ENCODE data around the gene KLHL5.
"Not testable (repeated sequence)": the region's sequence is repeated elsewhere in the genome, so short reads cannot be mapped to it uniquely, and the experiment has no call there.

KLHL5 gene, protein sequence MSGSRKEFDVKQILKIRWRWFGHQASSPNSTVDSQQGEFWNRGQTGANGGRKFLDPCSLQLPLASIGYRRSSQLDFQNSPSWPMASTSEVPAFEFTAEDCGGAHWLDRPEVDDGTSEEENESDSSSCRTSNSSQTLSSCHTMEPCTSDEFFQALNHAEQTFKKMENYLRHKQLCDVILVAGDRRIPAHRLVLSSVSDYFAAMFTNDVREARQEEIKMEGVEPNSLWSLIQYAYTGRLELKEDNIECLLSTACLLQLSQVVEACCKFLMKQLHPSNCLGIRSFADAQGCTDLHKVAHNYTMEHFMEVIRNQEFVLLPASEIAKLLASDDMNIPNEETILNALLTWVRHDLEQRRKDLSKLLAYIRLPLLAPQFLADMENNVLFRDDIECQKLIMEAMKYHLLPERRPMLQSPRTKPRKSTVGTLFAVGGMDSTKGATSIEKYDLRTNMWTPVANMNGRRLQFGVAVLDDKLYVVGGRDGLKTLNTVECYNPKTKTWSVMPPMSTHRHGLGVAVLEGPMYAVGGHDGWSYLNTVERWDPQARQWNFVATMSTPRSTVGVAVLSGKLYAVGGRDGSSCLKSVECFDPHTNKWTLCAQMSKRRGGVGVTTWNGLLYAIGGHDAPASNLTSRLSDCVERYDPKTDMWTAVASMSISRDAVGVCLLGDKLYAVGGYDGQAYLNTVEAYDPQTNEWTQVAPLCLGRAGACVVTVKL

DNA sequence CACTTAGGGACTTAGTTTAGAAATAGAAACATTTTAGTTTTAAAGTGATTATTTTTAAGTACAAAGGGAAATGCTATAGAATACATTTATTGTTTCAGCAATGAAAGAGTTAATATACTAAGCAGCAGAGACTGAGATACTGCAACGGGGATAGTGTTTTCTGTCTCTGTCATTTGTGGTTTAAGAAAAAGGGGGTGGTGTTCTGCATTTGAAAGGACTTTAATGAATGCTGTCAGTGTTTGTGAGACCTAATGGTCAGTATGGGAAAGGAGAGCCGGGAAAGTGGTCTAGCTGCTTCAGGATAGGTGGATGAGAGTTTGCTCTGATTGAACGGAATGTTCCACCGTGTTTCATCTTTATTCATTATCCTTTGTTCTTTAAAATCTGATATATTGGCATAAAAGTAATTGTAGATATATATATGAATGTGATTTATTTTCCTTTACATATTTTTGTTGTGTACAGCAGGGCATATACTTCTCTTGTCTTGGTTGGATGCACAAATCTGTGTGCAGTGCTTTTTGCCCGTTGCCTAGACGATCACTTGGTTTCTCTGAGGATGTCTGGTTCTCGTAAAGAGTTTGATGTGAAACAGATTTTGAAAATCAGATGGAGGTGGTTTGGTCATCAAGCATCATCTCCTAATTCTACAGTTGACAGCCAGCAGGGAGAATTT lies at the start of gene KLHL5:
Gene KLHL5, plus strand, starts transcription at position 139 of the 676 bp plus-strand sequence. Its CDS starts 421 bp downstream, at position 560.
- no peak for DNase-seq (ENCODE audit: low read depth)

DNA sequence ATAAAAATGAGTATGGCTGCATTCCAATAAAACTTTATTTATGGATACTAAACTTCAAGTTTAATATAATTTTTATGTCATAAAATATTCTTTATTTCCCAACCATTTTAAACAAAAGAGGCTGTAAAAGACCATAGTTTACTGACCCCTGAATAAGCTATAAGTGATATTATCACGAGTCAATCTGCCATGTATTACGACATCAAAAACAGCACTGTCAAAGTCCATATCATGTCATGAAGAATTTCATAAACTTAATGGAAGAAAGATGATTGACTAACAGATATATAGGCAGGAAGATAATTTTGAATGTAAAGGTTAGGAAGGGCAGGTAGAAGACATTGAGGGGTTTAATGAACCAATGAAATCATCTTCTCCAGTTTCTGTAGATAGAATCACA lies 48.0 kb upstream of the KLHL5 start:
- no peak for DNase-seq (ENCODE audit: low read depth)

DNA sequence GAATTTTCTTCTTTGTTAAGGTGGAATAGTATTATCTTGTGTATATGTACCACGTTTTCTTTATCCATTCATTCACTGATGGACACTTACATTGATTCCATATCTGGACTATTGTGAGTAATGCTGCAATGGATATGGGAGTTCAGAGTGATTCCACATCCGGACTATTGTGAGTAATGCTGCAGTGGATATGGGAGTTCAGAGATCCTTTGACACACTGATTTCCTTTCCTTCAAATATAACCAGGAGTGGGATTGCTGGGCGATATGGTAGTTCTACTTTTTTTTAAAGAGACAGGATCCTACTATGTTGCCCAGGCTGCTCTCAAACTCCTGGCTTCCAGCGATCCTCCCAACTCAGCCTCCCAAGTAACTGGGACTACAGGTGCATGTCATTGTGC lies 41.9 kb upstream of the KLHL5 start:
- DNase-seq (ENCODE audit: low read depth) = no peak

DNA sequence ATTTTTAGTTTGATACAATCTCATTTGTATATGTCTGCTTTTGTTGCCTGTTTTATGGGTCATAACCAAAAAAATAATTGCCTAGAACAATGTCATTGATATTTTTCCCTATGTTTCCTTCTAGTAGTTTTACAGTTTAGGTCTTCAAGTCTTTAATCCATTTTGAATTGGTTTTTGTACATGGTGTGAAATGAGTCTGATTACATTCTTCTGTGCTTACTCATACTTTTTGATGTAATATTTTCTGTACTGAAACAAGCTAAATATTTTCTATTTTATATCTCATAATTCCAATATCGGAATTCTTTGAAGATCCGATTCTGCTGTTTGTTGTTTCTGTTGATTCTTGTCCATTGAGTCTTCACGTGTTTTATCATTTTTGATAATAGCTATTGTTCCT lies 40.4 kb upstream of the KLHL5 start:
- no peak for DNase-seq (ENCODE audit: low read depth)

DNA sequence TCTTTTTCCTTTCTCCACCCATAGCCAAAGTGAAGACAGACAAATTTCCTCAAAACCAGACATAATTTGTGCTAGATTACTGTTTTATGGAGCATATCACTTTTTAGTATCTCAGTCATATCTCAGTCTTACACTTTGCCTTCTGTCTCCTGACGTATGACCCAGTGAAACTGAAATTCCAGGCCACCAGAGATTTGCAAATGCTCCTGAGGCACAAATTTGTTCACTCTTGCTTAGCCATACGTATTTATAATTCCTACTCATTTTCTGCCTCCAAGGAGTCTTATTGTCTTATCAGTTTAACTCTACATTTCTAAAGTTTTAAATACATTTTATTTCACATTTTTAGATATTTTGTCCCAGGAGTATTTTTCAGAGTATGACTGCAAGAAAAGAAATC lies 39.8 kb upstream of the KLHL5 start:
- no peak for DNase-seq (ENCODE audit: low read depth)

DNA sequence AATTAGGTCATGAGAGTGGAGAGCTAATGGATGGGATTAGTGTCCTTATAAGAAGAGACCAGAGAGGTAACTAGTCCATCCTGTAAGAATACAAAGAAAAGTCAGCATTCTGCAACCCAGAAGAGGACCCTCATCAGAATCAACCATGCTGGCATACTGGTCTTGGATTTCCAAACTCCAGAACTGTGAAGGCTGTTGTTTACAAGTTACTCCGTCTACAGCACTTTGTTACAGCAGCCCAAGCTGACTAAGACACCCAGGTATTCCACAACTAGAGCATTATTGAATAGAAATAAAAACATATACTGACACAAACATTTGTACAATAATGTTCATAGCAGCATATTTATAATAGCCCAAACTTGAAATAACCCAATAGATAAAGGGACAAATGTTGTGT lies 39.0 kb upstream of the KLHL5 start:
- DNase-seq (ENCODE audit: low read depth) = no peak

DNA sequence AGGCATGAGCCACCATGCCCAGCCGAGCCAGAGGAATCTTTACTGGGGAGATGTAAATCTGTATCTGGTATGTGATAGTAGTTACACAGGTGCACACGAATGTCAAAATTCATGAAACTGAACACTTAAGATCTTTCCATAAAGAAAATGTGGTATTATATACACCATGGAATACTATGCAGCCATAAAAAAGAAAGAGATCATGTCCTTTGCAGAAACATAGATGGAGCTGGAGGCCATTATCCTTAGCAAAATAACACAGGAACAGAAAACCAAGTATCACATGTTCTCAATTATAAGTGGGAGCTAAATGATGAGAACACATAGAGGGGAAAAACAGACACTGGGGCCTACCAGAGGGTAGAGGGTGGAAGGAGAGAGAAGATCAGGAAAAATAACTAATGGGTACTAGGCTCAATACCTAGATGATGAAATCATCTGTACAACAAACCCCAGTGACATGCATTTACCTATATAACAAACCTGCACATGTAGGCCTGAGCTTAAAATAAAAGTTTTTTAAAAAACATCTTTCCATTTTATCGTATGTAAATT lies 37.6 kb upstream of the KLHL5 start:
- DNase-seq (ENCODE audit: low read depth) = no peak

DNA sequence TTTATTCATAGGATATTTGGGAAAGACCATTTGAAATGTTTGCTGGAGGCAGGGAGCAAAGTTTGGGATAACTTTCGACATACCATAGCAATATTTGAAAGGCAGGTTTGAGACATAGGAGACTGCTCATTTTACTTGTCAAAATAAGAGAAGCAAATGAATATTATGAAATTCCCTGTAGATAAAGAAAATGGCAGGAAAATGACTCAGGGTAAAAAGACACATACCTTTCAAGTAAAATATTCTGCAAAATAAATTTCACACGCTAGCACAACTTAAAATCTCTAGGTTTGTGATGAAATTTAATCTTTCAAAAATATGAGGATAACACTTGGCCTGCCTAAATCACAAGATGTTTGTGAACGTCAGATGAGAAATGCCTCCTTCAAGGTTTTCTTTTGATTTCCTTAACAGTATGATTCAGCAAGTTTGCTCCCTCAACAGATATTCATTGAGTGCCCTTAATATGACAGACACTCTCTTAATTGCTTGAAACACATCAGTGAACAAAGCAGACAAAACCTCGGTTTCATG lies 36.4 kb upstream of the KLHL5 start:
- DNase-seq (ENCODE audit: low read depth) = no peak

DNA sequence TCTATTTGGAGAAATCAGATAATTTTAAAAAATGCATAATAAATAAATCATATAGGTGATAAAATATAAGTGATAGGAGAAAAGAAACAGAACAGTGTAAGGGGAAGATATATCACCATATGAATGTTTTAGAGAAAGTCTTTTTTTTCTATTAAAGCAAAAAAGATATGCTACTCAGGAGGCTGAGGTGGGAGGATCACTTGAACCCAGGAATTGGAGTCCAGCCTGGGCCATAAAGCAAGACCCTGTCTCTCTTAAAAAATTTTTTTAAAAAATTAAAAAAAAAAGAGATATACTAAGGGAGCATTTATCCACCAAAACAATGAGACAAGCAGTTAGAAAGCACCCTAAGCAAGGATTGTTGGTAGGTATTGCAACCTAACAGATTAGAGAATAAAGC lies 35.9 kb upstream of the KLHL5 start:
- no peak for DNase-seq (ENCODE audit: low read depth)

DNA sequence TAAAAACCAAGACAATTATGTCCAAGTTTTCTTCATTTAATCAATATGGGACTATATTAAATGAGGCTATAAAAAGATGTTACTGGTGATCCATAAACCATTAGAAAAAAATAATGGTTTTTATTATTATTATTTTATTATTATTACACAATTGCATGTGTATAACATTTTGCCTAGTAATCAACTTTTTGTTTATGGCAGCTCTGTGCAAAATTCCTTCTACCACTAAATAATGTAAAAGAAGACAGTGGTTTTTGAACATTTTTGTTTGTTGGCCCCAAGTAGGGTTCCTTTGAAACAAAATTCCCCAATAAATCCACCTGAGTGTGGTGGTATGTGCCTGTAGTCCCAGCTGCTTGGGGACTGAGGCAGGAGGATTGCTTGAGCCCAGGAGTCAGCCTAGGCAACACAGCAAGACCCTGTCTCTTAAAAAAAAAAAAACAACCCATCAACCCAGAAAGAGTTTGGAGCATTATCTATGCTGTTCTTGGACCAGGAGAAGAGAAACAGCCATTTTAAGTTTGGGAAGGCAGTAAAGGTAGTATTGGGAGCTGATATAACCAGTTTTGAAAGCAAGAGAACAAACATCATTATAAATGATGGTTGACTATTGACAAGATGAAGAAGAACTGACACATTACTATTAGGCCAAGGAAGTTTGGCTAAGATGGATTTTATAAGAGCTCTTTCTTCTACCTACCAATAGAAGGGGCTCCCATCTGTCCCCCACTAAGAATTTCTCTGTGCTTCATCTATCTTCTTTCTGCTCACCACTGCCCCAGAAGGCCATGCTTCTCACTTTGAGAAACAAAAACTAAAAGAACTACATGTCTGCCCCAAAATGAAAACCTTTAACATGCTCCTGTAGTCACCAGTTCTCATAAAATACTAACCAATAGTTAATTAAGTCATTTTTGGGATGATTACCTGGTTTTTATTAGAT lies 32.0 kb upstream of the KLHL5 start:
- no peak for DNase-seq (ENCODE audit: low read depth)

DNA sequence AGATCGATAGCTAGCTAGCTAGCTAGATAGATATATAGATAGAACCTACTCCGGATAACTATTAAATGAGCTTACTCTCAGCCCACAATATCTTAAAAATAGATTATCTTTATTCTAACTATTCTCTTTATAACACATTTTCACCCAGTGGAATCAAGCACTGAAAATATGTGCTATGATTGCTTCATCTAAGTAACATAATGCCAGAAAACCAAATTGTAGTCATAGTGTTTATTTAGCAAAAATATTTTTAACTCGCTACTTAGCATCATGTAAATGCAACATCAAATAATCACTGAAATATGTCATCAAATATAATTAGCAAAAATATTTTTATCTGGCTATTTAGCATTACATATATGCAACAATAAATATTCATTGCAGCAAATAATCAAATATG lies 31.3 kb upstream of the KLHL5 start:
- DNase-seq (ENCODE audit: low read depth) = no peak

DNA sequence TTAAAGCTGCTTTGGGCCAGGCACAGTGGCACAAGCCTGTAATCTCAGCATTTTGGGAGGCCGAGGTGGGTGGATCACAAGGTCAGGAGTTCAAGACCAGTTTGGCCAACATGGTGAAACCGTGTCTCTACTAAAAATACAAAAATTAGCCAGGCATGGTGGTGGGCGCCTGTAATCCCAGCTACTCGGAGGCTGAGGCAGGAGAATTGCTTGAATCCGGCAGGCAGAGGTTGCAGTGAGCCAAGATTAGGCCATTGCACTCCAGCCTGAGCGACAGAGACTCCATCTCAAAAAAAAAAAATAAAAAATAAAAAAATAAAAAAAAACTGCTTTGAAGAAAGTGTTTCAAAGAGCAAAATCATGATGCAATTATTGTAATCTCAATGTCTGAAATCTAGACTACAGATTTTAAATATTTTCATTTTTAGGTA lies 30.4 kb upstream of the KLHL5 start:
- DNase-seq (ENCODE audit: low read depth) = not testable (repeated sequence)

DNA sequence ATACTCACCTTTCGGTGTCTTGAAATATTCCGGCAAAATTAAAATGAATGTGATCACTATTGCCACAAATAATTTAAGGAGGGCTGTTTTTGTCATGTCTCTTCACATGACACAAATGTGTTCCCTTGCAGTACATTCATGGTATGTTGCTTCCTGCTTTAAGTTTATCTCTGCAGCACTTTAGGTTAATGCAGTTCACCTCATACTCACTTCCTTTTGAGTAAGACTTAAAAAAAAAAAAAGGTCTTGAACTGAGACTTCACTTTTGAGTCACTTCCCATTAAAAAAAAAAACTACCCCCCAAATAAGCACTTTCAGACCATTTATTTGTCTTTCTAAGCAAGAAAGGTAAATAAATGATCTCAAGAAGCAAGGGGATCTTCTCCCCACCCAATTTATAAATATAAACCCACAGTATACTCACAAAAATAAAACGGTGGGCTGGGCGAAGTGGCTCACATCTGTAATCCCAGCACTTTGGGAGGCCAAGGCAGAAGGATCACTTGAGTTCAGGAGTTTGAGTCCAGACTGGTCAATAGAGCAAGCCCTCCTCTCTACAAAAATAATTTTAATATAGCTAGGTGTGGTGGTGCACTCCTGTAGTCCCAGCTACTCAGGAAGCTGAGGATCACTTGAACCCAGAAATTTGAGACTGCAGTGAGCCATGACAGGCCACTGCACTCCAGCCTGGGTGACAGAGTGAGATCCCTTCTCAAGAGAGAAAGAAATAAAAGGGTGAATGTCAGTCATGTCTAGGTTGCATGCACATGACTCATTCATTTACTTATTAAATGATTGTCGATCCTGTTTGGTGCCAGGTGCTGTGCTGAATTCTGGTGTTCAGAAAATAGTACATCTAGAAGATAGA lies 29.6 kb upstream of the KLHL5 start, which contains the start of gene TMEM156:
Gene TMEM156, minus strand, starts transcription at position 192 of the 868 bp plus-strand sequence. Its CDS starts 96 bp downstream, at position 96.
- DNase-seq (ENCODE audit: low read depth) = no peak

DNA sequence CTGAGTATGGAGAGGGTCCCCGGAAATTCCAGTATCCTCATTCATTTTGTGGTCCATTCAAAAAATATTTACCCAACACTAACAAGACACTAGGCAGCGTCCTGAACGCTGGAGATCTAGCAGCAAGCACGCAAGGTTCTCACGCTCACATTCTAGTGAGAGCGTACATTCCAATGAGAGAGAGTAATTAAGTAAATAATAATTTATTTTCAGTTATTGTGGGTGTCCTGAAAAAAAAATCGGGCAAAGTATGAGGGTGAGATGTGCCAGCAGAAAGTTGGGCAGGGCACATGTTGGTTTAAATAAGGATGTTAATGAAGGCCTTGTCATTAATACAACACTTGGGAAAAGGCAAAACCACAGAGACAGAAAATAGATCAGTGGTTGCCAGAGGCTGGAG lies 25.9 kb upstream of the KLHL5 start:
- no peak for DNase-seq (ENCODE audit: low read depth)

DNA sequence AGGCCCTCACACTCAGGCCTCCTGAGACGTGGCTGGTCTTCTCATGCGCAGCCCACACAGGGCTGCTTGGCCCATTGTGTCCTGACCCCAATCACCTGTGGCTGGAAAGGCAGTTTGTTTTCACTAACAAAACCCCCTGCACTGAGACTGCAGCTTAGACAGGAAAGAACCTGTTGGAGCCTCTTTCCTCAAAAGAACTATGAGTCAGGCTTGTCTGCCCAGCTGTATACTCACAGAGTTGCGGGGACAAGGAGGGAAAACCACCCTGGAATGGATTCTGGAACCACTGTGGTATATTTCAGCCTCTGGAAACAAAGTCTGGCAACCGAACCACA lies 24.6 kb upstream of the KLHL5 start:
- DNase-seq (ENCODE audit: low read depth) = no peak

DNA sequence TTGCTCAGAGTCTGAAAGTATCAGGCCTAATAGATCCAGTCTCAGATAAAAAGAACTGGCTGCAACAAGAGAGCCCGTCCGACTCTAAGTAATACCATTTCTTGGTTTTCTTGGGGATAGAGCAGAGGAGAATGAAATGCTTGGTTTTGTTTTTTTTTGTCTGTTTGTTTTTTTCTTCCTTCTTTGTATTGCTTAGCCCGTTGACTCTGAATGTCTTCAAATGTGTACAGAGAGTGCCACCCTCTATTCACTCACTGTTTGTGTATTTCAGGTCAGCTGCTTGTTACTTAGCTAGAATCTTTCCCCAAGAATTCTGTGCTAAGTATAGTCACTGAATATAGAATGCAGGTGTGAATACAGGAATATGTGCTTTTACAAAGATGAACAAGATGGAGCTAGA lies 24.1 kb upstream of the KLHL5 start:
- DNase-seq (ENCODE audit: low read depth) = no peak

DNA sequence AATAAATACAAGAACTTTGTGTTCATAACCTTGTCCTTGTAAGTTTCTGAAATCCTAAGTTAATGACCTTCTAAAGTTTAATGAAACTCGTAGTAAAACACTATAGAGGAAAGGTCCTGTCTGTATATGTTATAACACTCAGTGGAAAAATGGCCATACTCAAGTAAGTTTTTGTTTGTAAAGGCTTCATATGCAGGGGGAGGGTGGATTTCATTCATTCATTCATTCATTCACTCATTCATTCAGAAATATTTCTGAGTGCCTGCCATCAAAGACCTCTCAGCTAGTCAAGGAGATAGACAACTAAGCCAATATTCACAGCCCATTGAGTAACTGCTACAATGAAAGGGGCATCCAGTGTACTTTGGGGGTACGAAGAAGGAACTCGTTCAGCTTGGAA lies 22.9 kb upstream of the KLHL5 start:
- DNase-seq (ENCODE audit: low read depth) = no peak

DNA sequence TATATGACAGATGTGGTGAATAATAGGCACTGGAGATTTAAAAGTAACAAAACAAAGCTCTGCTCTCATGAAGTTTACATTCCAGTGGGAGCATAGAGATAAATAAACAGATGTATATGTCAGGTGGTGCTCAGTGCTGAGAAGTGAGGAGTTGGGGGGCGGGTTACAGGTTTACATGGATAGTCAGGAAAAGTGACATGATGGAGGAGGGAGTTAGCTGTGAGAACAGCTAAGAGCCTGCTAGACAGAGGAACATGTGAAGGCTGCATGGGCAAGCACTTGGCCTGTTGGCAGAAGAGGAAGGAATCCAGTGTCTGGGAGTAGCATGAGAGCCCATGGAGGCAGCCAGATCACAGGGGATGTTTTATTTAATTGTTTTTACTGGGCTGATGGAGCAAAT lies 19.7 kb upstream of the KLHL5 start:
- no peak for DNase-seq (ENCODE audit: low read depth)

DNA sequence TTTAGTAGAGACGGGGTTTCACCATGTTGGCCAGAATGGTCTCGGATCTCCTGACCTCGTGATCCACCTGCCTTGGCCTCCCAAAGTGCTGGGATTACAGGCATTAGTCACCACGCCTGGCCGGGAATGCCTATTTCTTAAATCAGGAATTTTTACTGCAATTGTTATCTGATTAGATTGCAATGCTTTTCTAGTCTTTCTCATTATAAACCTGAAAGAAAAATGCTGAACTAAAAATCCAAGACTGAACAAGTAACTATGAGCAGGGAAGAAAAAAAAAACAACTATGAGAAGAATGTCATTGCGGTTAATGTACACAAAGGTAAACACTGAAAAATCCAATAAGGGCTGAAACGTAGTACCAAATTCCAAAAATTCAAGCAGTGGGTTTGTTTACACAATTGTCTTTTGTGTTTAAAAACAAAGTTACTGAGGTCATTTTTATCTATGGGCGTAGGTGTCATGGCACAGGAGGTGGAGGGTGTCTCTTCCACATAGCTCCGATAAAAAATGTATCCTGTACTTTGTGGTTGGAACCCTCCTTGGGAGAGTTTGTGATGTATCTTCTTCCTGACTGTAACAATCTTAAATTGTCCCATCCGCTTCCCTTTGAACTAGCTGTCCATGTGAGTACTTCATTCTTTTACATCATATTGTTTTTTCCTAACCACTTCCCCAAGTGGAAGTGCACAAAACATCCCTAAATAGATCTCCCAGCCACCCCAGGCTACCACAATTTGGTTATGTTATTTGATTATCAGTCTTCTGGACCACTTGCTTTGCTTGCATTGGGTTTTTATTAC lies 18.8 kb upstream of the KLHL5 start:
- DNase-seq (ENCODE audit: low read depth) = no peak

Measured in activated T-helper 1 cell treated with Interleukin-2 at 50 U/mL for 16 hours (primary cell).